Adrenal gland (tissue), 12 donors: ENCODE data around the gene ITGA11. TPM values are rescaled to one million over a fixed set of nuclear protein-coding genes. Genes with fewer than 3 reads are reported as not detected.
A peak's percentile ranks its signal among the peaks of the same experiment; 100 is the strongest.

Experiments
- DNase-seq, 7 donors: peaks; one replicate each; pipeline ENCODE4 v3.0.0-alpha.2; 2019 to 2020
- H3K27ac ChIP-seq, 5 donors: fragments of 200-600 bp; sonication (generic) in 4 of 5; 1 replicate in 3 of 5; 2 replicates in 2 of 5; pipeline versions ENCODE4 v1.5.1 to v1.8.0; 2016 to 2020; ENCODE audit warnings: mild to moderate bottlenecking in 1 of 5
- H3K27me3 ChIP-seq: fragments of 200-600 bp; 2 replicates; pipeline ENCODE4 v1.8.0; 2021
- H3K36me3 ChIP-seq, 2 donors: fragments of 200-600 bp; replicated peaks in 1 of 2; 1 replicate in 1 of 2; 2 replicates in 1 of 2; pipeline versions ENCODE4 v1.5.1 to v1.8.0; 2018 to 2022
- H3K4me1 ChIP-seq, 2 donors: fragments of 200-600 bp; replicated peaks in 1 of 2; 1 replicate in 1 of 2; 2 replicates in 1 of 2; pipeline versions ENCODE4 v1.5.1 to v1.8.0; 2018 to 2021
- H3K4me3 ChIP-seq, 4 donors: fragments of 200-600 bp; sonication (generic) in 3 of 4; one replicate each; pipeline ENCODE4 v1.5.1; 2016 to 2018
- H3K9me3 ChIP-seq, 3 donors: fragments of 200-600 bp; sonication (generic) in 1 of 3; replicated peaks in 1 of 3; 1 replicate in 2 of 3; 2 replicates in 1 of 3; pipeline versions ENCODE4 v1.5.1 to v1.8.0; 2016 to 2021
- POLR2A ChIP-seq, 2 donors: fragments of 450-650 bp; IDR thresholded peaks; one replicate each; pipeline ENCODE4 v1.6.1; 2017; ENCODE audit warnings: antibody characterized with exemption in 2 of 2, mild to moderate bottlenecking in 2 of 2, moderate library complexity in 1 of 2
- WGBS, 4 donors: extraction: QIAGEN DNeasy Blood & Tissue Kit in 2 of 4; methylation state at CpG; one replicate each; pipeline versions ENCODE4 v1.1.5 to v1.1.7; 2013 to 2017; 5-methylcytosine and 5-hydroxymethylcytosine counted together
- intact Hi-C, 2 donors: fragments of 100-400 bp; cut with DNase I; formaldehyde crosslinking; loops; one replicate each; pipeline versions ENCODE4 v1.14.1 to v1.15.0; 2022 to 2023
- polyA plus RNA-seq, 3 donors: library from polyadenylated mRNA; stranded (reverse); fragments of 200-250 nt in 2 of 3; fragments of 350-450 nt in 1 of 3; fragmentation: Illumina TruSeq in 1 of 3; extraction: RNeasy Lipid Tissue Mini Kit (QIAGEN cat#74804) in 1 of 3; gene quantifications; one replicate each; pipeline ENCODE4 v1.2.3, GENCODE V29; 2013 to 2014
- total RNA-seq, 9 donors: library from RNA; depleted of rRNA in 4 of 9; stranded (reverse); fragments of >200 nt in 4 of 9; fragments of 120-200 nt in 1 of 9; fragmentation: NEBNext Ultra II Directional in 1 of 9; extraction: Animal tissue kit (Norgen Biotek cat#: 25700) in 1 of 9; gene quantifications; one replicate each; pipeline versions ENCODE4 v1.1.0 to v1.2.4, GENCODE V29; 2013 to 2023
- TF ChIP-seq, protein P1 (sequence below), 6 experiments: fragments of 450-650 bp in 4 of 6; fragments of 200-600 bp in 2 of 6; sonication (generic) in 1 of 6; IDR thresholded peaks; 1 replicate in 5 of 6; 2 replicates in 1 of 6; pipeline versions ENCODE4 v1.5.1 to v1.8.0; 2016 to 2021; ENCODE audit warnings: antibody characterized with exemption in 6 of 6, mild to moderate bottlenecking in 2 of 6, moderate library complexity in 1 of 6
- donor health status: healthy with polysubstance abuse.
- donor health status: Bipolar disorder and iron deficiency.
- donor health status: DM: yes; HTN: yes; CAD: no.
- donor health status: DM: no; HTN: no; CAD: no.
- donor health status: DM: no; HTN: no; CAD: no.
- donor health status: DM: yes; HTN: yes; CAD: no.

Gene ITGA11
- total and polyA plus RNA-seq, 12 donors: 1.4 to 52.5 (median 7.5) TPM

DNA sequence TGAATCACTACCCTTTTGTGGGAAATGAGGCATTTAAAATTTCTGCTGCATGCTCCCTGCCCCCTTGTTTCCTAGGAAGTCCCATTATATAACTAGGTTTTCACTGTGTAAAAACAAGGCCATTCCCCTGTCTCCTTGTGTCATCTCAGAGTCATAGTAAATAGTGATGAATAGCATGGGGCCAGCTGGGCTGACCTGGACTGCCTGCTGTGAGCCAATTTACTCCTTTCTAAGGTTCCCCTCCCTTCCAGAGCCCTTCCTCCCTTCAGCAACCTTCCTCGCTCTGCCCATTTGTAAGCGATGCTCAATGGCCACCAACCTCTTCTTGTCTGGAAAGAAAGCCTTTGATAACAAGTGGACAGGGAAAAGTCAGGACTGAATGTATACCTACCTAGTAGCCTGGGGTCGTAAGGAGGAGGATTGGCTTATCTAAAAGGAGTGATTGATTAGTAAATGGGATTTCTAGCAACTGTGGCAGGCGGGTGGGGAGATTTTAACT, 11.7 kb downstream of the ITGA11 start:
- DNase-seq: peak in 2 of 7 donors; percentile 5 to 36
- H3K27me3 ChIP-seq: no peaks in the 10 kb centered on the region
- peaks cover 0 to 5% of the 10 kb centered on the region in 2 donors for H3K4me1 ChIP-seq
- H3K4me3 ChIP-seq: no peak overlapping the region
- no peaks in the 10 kb centered on the region for H3K36me3 ChIP-seq
- TF ChIP-seq, protein P1, sequence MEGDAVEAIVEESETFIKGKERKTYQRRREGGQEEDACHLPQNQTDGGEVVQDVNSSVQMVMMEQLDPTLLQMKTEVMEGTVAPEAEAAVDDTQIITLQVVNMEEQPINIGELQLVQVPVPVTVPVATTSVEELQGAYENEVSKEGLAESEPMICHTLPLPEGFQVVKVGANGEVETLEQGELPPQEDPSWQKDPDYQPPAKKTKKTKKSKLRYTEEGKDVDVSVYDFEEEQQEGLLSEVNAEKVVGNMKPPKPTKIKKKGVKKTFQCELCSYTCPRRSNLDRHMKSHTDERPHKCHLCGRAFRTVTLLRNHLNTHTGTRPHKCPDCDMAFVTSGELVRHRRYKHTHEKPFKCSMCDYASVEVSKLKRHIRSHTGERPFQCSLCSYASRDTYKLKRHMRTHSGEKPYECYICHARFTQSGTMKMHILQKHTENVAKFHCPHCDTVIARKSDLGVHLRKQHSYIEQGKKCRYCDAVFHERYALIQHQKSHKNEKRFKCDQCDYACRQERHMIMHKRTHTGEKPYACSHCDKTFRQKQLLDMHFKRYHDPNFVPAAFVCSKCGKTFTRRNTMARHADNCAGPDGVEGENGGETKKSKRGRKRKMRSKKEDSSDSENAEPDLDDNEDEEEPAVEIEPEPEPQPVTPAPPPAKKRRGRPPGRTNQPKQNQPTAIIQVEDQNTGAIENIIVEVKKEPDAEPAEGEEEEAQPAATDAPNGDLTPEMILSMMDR (IDR thresholded peaks at IDR 0.05): no peak
- no peak for TF ChIP-seq POLR2A (IDR thresholded peaks at IDR 0.05)
- no peaks in the 10 kb centered on the region for H3K9me3 ChIP-seq
- 72 to 89% (median 81%) methylated on average over 4 of the region's 4 CpGs for WGBS, 4 donors
- H3K27ac ChIP-seq: no peak overlapping the region
- intact Hi-C loops: no loop called here

DNA sequence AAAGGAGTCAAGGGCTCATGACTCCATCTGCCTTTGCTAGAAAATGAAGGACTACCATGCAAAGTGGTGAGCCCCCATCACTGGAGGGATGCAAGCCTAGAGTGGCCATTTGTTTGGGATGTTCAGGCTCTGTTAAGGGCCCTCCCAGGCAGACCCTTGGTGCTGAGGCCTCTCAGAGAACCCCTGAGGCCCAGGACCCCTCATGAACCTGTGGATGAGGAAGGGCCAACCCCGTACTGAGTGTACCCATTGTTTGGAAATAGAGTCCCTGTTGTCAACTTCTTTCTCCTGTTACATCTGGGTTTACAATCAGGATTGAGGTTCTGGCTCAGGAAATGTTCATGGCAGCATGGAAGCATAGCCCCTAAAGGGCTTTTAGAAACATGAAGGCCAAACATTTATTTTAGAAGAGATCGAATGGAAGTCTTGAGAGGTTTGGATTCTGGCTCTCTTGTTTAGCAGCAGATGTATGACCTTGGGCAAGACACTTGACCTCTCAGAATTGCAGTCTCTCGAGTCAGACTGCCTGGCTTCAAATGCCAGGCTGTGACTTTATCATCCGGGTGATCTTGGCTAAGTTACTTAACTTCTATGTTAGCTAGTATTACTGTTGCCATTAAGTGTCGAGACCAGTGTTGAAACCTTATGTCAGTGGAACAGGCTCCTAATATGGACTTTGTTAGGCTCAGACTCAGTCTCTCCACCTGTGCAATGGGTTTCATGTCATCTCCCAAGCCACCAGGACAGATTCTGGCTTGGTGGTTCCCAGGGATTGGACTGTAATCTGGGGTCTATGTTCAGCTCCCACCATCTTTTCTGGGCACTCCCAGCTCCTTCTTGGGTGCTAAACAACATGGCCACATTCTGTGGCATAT, 12.4 kb downstream of the ITGA11 start:
- peak in 2 of 7 donors; percentile 6 to 21 for DNase-seq
- Histone ChIP-seq H3K9me3 (no peaks in the 10 kb centered on the region), H3K27ac (no peak overlapping the region), H3K4me1 (peaks cover 0 to 5% of the 10 kb centered on the region in 2 donors), H3K27me3 (no peaks in the 10 kb centered on the region), H3K36me3 (no peaks in the 10 kb centered on the region), H3K4me3 (no peak overlapping the region)
- TF ChIP-seq POLR2A (IDR thresholded peaks at IDR 0.05): no peak
- TF ChIP-seq, protein P1 (IDR thresholded peaks at IDR 0.05): no peak
- intact Hi-C loops: no loop called here
- WGBS, 4 donors: 62 to 80% (median 66%) methylated on average over 4 to 5 of the region's 5 CpGs

DNA sequence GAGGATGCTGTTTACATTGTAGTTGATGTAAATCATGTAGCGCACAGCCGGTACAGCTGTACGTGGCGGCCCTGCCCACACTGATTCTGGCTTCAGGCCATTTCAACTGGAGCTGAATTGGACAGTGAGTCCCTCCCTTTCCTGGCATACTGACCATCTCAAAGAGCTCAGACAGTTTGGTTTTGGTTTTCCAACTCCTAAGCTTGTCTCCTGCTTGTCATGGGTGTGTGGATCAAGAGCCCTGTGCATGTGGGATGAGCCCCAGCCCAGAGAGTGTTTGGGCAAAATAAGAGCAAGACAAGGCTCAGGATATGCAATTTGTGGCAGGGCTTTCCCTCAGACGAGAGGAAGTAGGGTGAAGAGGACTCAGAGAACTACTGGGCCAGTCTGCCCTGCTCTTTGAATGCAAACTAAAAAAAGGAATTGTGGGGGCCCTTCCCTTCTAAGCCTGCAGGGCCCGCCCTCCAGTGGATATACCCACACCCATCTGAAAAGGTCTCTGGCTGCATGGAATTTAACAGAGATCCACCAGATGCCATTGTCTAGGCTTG, 13.3 kb downstream of the ITGA11 start:
- Histone ChIP-seq H3K27me3 (no peaks in the 10 kb centered on the region), H3K36me3 (no peaks in the 10 kb centered on the region), H3K9me3 (no peaks in the 10 kb centered on the region), H3K4me3 (no peak overlapping the region), H3K27ac (peak overlapping the region in 1 of 5 donors; percentile 40), H3K4me1 (peaks cover 0 to 5% of the 10 kb centered on the region in 2 donors)
- intact Hi-C loops: no loop called here
- 45 to 70% (median 57%) methylated on average over 5 to 6 of the region's 6 CpGs for WGBS, 4 donors
- TF ChIP-seq POLR2A (IDR thresholded peaks at IDR 0.05): no peak
- TF ChIP-seq, protein P1 (IDR thresholded peaks at IDR 0.05): no peak
- peak in 3 of 7 donors; percentile 15 to 58 (median 21) for DNase-seq

DNA sequence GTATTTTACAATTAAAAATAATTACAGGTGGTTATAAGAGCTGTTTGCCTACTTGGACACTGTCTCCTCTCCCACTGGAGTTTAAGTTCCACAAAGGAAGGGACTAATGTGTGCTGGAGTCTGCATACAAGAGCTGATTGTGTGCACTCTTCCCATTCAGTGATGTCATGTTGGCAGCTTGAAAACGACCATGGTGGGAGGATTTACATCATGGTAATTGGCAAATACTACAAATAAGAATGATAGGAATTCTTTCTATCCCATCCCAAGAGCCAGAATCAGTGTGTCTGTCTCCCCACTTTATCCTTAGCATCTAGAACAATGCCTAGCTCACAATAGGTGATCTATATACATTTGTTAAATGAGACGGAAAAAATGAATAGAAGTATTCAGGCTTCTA, 14.1 kb downstream of the ITGA11 start:
- Histone ChIP-seq H3K9me3 (no peaks in the 10 kb centered on the region), H3K27me3 (no peaks in the 10 kb centered on the region), H3K36me3 (no peaks in the 10 kb centered on the region), H3K4me1 (peaks cover 0 to 5% of the 10 kb centered on the region in 2 donors), H3K4me3 (no peak overlapping the region), H3K27ac (no peak overlapping the region)
- DNase-seq: peak in 1 of 7 donors; percentile 6
- intact Hi-C loops: no loop called here
- TF ChIP-seq, protein P1 (IDR thresholded peaks at IDR 0.05): no peak
- no peak for TF ChIP-seq POLR2A (IDR thresholded peaks at IDR 0.05)
- 63 to 80% (median 71%) methylated on average over 2 of the region's 2 CpGs for WGBS, 4 donors
